Measurements from ENCODE around the gene TMEM114. TPM values are rescaled to one million over a fixed set of nuclear protein-coding genes. Genes with fewer than 3 reads are reported as not detected.
"Not testable (repeated sequence)": the region's sequence is repeated elsewhere in the genome, so short reads cannot be mapped to it uniquely, and the experiment has no call there.

The TMEM114 gene
- total RNA-seq, 1 experiment from 2014 or later: not detected

DNA sequence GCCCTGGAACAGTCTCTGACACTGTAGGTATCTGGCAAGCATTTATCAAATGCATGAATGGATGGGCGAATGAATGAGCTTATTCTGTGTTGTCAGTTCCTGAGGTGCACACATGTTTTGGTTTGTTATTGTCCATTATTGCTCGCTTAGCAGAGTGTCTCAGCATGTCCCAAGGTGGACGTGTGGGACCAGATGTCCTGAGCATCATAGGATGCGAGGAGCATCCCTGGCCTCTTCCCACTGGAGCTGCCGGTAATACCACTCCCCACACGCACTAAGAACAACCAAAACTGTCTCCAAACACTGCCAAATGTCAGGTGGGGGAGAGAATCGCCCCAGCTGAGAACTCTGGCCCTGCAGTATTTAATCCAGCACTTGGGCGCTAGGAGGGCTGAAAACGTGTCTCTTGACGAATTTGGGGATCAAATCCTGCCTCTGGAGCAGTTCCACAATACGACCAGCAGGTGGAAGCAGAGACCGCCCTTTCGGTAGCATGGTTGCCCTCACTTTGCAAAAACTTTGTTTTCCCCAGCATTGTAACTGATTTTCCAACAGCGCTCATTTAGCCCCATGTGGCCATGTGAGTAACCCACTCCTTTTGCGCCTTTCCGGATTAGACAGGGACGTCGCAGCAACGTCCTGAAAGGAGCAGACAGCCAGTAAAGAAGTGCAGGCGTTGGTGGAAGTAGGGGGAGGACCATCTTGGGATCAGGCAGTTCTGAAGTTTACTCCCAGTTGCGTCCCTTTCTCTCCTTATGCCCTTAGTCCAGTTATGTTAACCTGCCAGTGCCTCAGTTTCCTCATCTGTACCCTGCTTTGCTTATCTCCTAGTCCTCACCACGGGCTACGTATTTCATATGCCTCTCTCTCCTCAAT is 22.7 kb downstream of the TMEM114 start:
- H3K4me1 ChIP-seq (ENCODE audit: low read length): no peaks in the 10 kb centered on the region
- H3K4me2 ChIP-seq (ENCODE audit: low read depth, low read length, poor library complexity, severe bottlenecking): no peak overlapping the region
- no peak overlapping the region for H2AFZ ChIP-seq (ENCODE audit: low read length)
- H3K9ac ChIP-seq (ENCODE audit: low read length): no peak overlapping the region
- H3K27ac ChIP-seq (ENCODE audit: low read length): no peak overlapping the region
- no peaks in the 10 kb centered on the region for H3K27me3 ChIP-seq (ENCODE audit: low read length)
- no peaks in the 10 kb centered on the region for H3K79me2 ChIP-seq (ENCODE audit: low read length)
- no peaks in the 10 kb centered on the region for H3K9me2 ChIP-seq (replicated peaks; ENCODE audit: insufficient read depth, low read length)
- H3K36me3 ChIP-seq (ENCODE audit: insufficient read depth, low read length): no peaks in the 10 kb centered on the region
- DNase-seq: peak; percentile 97
- H3K4me3 ChIP-seq (ENCODE audit: low read length): no peak overlapping the region
- H4K20me1 ChIP-seq (ENCODE audit: insufficient read depth, low read depth, low read length): no peaks in the 10 kb centered on the region
- H3K9me3 ChIP-seq (ENCODE audit: low read length): peaks cover 4% of the 10 kb centered on the region; the same call in 1 of the 2 replicates

DNA sequence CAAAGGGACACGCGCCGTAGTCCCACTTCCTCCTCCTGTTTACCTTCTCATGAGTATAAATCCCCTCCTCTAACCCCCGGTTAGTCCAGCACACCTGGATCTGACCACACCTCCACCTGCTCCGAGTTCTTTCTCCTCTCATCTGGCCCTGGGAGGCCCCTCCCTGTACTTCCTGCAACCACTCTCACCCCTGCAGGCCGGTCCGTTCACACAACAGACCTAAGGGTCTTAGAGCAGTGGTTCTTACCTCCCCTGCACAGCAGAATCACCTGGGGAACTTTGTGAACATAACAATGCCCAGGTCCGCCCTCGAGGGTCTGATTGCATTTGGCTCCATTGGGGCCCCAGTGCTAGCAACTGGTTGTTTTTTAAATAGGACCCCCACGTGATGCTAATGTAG is 24.8 kb downstream of the TMEM114 start:
- peak; percentile 45 for DNase-seq
- Histone ChIP-seq H3K36me3 (ENCODE audit: insufficient read depth, low read length) (no peaks in the 10 kb centered on the region), H3K27ac (ENCODE audit: low read length) (no peak overlapping the region), H3K4me1 (ENCODE audit: low read length) (no peaks in the 10 kb centered on the region), H3K27me3 (ENCODE audit: low read length) (no peaks in the 10 kb centered on the region), H2AFZ (ENCODE audit: low read length) (no peak overlapping the region), H3K4me3 (ENCODE audit: low read length) (no peak overlapping the region), H3K9me3 (ENCODE audit: low read length) (peaks cover 18% of the 10 kb centered on the region), H3K9me2 (replicated peaks; ENCODE audit: insufficient read depth, low read length) (no peaks in the 10 kb centered on the region), H4K20me1 (ENCODE audit: insufficient read depth, low read depth, low read length) (no peaks in the 10 kb centered on the region), H3K4me2 (ENCODE audit: low read depth, low read length, poor library complexity, severe bottlenecking) (no peak overlapping the region), H3K79me2 (ENCODE audit: low read length) (no peaks in the 10 kb centered on the region), H3K9ac (ENCODE audit: low read length) (no peak overlapping the region)

DNA sequence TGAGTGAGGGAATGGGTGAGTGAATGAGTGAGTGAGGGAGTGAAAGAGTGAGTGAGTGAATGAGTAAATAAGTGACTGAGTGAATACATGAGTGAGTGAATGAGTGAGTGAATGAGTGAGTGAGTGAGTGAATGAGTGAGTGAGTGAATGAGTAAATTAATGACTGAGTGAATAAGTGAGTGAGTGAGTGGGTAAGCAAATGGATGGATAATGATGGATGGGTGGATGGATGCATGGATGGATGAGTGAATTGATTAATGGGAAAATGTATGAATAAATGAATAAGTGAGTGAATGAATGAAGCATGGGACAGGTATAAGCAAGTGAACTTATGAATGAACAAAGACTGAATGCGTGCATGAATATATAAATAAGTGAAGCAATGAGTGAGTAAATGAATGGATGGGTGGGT is 25.4 kb downstream of the TMEM114 start:
- Histone ChIP-seq H3K9ac (ENCODE audit: low read length) (no peak overlapping the region), H3K9me2 (replicated peaks; ENCODE audit: insufficient read depth, low read length) (no peaks in the 10 kb centered on the region), H3K27ac (ENCODE audit: low read length) (no peak overlapping the region), H3K79me2 (ENCODE audit: low read length) (no peaks in the 10 kb centered on the region), H3K27me3 (ENCODE audit: low read length) (no peaks in the 10 kb centered on the region), H2AFZ (ENCODE audit: low read length) (no peak overlapping the region), H3K9me3 (ENCODE audit: low read length) (peaks cover 18% of the 10 kb centered on the region), H3K4me2 (ENCODE audit: low read depth, low read length, poor library complexity, severe bottlenecking) (no peak overlapping the region), H3K4me1 (ENCODE audit: low read length) (no peaks in the 10 kb centered on the region), H3K36me3 (ENCODE audit: insufficient read depth, low read length) (no peaks in the 10 kb centered on the region), H4K20me1 (ENCODE audit: insufficient read depth, low read depth, low read length) (no peaks in the 10 kb centered on the region), H3K4me3 (ENCODE audit: low read length) (no peak overlapping the region)
- DNase-seq: no peak

DNA sequence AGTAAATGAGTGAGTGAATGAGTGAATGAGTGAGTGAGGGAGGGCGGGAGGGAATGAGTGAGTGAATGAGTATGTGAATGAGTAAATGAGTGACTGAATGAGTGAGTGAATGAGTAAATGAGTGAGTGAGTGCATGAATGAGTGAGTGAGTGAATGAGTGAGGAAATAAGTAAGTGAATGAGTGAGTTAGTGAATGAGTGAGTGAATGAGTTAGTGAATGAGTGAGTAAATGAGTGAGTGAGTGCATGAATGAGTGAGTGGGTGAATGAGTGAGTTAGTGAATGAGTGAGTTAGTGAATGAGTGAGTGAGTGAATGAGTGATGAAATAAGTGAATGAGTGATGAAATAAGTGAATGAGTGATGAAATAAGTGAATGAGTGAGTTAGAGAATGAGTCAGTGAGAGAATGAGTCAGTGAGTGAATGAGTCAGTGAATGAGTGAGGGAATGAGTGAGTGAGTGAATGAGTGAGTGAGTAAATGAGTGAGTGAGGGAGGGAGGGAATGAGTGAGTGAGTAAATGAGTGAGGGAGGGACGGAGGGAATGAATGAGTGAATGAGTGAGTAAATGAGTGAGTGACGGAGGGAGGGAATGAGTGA is 26.3 kb downstream of the TMEM114 start:
- not testable (repeated sequence) for H3K9ac ChIP-seq (ENCODE audit: low read length); H3K36me3 ChIP-seq (ENCODE audit: insufficient read depth, low read length)

DNA sequence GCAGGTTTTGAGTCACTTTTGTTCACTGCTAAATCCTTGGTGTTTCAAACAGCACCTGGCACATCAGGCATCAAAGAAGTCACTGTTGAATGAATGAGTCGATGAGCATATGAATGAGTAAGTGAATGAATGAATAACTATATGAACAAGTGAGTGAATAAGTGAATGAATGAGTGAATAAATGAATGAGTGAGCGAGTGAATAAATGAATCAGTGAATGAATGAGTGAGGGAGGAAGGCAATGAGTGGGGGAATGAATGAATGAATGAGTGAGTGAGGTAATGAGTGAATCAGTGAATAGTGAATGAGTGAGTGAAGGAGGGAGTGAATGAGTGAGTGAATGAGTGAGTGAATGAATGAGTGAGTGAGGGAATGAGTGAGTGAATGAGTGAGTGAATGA is 28.8 kb downstream of the TMEM114 start:
- Histone ChIP-seq H3K4me3 (ENCODE audit: low read length) (no peak overlapping the region), H3K27me3 (ENCODE audit: low read length) (no peaks in the 10 kb centered on the region), H3K79me2 (ENCODE audit: low read length) (no peaks in the 10 kb centered on the region), H3K9me3 (ENCODE audit: low read length) (peaks cover 18% of the 10 kb centered on the region), H3K4me2 (ENCODE audit: low read depth, low read length, poor library complexity, severe bottlenecking) (no peak overlapping the region), H2AFZ (ENCODE audit: low read length) (no peak overlapping the region), H3K27ac (ENCODE audit: low read length) (no peak overlapping the region), H4K20me1 (ENCODE audit: insufficient read depth, low read depth, low read length) (no peaks in the 10 kb centered on the region), H3K36me3 (ENCODE audit: insufficient read depth, low read length) (no peaks in the 10 kb centered on the region), H3K4me1 (ENCODE audit: low read length) (no peaks in the 10 kb centered on the region), H3K9ac (ENCODE audit: low read length) (no peak overlapping the region), H3K9me2 (replicated peaks; ENCODE audit: insufficient read depth, low read length) (no peaks in the 10 kb centered on the region)
- no peak for DNase-seq

More for the DNA sequence above, 26.3 kb downstream of the TMEM114 start:
- H3K4me2 ChIP-seq (ENCODE audit: low read depth, low read length, poor library complexity, severe bottlenecking); H3K27ac ChIP-seq (ENCODE audit: low read length); H4K20me1 ChIP-seq (ENCODE audit: insufficient read depth, low read depth, low read length); H2AFZ ChIP-seq (ENCODE audit: low read length); H3K4me1 ChIP-seq (ENCODE audit: low read length); H3K27me3 ChIP-seq (ENCODE audit: low read length); H3K4me3 ChIP-seq (ENCODE audit: low read length); H3K79me2 ChIP-seq (ENCODE audit: low read length); H3K9me2 ChIP-seq (replicated peaks; ENCODE audit: insufficient read depth, low read length); DNase-seq: not testable (repeated sequence)
- H3K9me3 ChIP-seq (ENCODE audit: low read length): peaks cover 18% of the 10 kb centered on the region

DNA sequence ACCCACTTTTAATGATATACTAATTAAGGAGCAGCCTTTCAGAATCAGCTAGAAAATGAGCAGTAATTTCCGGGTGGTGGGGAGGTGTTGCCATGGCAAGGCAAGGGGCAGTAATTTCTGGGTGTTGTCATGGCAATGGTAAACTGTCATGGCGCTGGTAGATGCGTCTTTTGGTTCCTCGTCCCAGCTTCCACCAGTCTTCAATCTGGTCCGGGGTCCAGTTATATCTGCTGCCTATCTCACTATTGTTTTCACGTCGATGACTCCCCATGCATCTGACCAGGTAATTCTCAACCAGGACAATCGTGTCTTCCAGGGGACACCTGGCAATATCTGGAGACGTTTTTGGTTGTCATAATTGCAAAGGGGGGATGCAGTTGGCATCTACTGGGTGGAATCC is 34.9 kb downstream of the TMEM114 start:
- Histone ChIP-seq H3K9ac (ENCODE audit: low read length) (no peak overlapping the region), H3K36me3 (ENCODE audit: insufficient read depth, low read length) (no peaks in the 10 kb centered on the region), H2AFZ (ENCODE audit: low read length) (no peak overlapping the region), H3K4me1 (ENCODE audit: low read length) (no peaks in the 10 kb centered on the region), H3K4me2 (ENCODE audit: low read depth, low read length, poor library complexity, severe bottlenecking) (no peak overlapping the region), H3K27ac (ENCODE audit: low read length) (no peak overlapping the region), H3K9me3 (ENCODE audit: low read length) (no peaks in the 10 kb centered on the region), H3K9me2 (replicated peaks; ENCODE audit: insufficient read depth, low read length) (no peaks in the 10 kb centered on the region), H3K79me2 (ENCODE audit: low read length) (no peaks in the 10 kb centered on the region), H4K20me1 (ENCODE audit: insufficient read depth, low read depth, low read length) (no peaks in the 10 kb centered on the region), H3K27me3 (ENCODE audit: low read length) (no peaks in the 10 kb centered on the region), H3K4me3 (ENCODE audit: low read length) (no peak overlapping the region)
- no peak for DNase-seq

DNA sequence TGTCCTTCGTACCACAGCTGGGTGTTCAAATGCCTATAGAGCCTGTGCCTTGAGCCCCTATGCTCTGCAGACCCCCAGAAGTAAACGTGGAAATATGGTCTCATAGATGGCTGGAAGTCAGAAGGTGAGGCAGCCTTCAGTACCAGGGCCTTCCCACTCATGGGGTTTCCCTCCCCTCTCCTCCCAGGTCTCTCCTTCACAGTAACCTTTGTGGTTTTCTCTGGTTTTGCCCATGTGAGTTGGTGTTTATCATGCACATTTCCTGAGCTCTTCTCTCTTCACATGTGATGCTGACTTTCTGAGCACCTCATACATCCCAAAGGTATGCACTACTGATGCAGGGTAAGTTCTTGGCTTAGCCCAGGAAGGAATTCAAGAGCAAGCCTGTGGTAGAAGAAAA is 35.4 kb downstream of the TMEM114 start:
- H2AFZ ChIP-seq (ENCODE audit: low read length): no peak overlapping the region
- H3K9ac ChIP-seq (ENCODE audit: low read length): no peak overlapping the region
- no peaks in the 10 kb centered on the region for H3K27me3 ChIP-seq (ENCODE audit: low read length)
- no peak overlapping the region for H3K27ac ChIP-seq (ENCODE audit: low read length)
- H3K79me2 ChIP-seq (ENCODE audit: low read length): no peaks in the 10 kb centered on the region
- H3K9me2 ChIP-seq (replicated peaks; ENCODE audit: insufficient read depth, low read length): no peaks in the 10 kb centered on the region
- H3K4me3 ChIP-seq (ENCODE audit: low read length): no peak overlapping the region
- H3K36me3 ChIP-seq (ENCODE audit: insufficient read depth, low read length): no peaks in the 10 kb centered on the region
- H3K4me2 ChIP-seq (ENCODE audit: low read depth, low read length, poor library complexity, severe bottlenecking): no peak overlapping the region
- H4K20me1 ChIP-seq (ENCODE audit: insufficient read depth, low read depth, low read length): no peaks in the 10 kb centered on the region
- no peaks in the 10 kb centered on the region for H3K4me1 ChIP-seq (ENCODE audit: low read length)
- DNase-seq: no peak
- H3K9me3 ChIP-seq (ENCODE audit: low read length): no peaks in the 10 kb centered on the region

DNA sequence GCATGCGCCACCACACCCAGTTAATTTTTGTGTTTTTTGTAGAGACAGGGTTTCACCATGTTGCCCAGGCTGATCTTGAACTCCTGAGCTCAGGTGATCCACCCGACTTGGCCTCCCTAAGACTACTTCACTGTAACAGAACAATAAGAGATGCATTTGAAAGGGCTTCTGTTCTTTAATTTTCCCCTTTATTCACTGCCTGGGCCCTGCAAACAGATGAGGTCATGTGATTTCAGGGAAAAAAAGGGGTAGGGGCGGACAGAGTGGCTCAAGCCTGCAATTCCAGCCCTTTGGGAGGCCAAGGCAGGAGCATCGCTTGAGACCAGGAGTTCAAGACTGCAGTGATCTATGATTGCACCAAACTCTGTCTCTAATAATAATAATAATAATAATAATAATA is 36.3 kb downstream of the TMEM114 start:
- H3K79me2 ChIP-seq (ENCODE audit: low read length): no peaks in the 10 kb centered on the region
- no peaks in the 10 kb centered on the region for H4K20me1 ChIP-seq (ENCODE audit: insufficient read depth, low read depth, low read length)
- no peaks in the 10 kb centered on the region for H3K36me3 ChIP-seq (ENCODE audit: insufficient read depth, low read length)
- no peaks in the 10 kb centered on the region for H3K4me1 ChIP-seq (ENCODE audit: low read length)
- H3K9me2 ChIP-seq (replicated peaks; ENCODE audit: insufficient read depth, low read length): no peaks in the 10 kb centered on the region
- H3K9ac ChIP-seq (ENCODE audit: low read length): no peak overlapping the region
- no peaks in the 10 kb centered on the region for H3K9me3 ChIP-seq (ENCODE audit: low read length)
- H2AFZ ChIP-seq (ENCODE audit: low read length): no peak overlapping the region
- DNase-seq: no peak
- H3K27ac ChIP-seq (ENCODE audit: low read length): no peak overlapping the region
- H3K27me3 ChIP-seq (ENCODE audit: low read length): no peaks in the 10 kb centered on the region
- H3K4me2 ChIP-seq (ENCODE audit: low read depth, low read length, poor library complexity, severe bottlenecking): no peak overlapping the region
- H3K4me3 ChIP-seq (ENCODE audit: low read length): no peak overlapping the region

All from Karpas-422 (cell line).